Activated naive CD8-positive, alpha-beta T cell treated with anti-CD3 and anti-CD28 coated beads, Interleukin-2, amount 10 ng/mL, durations not matched to agents 7 days and 5 days (primary cell): ENCODE measurements around the gene MAPK8. TPM values are rescaled to one million over a fixed set of nuclear protein-coding genes. Genes with fewer than 3 reads are reported as not detected.

ENCODE experiments used
- total RNA-seq, 2 experiments: library from RNA; stranded (reverse); gene quantifications; one replicate each; pipeline ENCODE4 v1.2.3, GENCODE V29; 2021

Gene MAPK8
- total RNA-seq, 2 experiments from 2014 or later = 32.7 to 34.5 TPM

Other genes starting within 250 kb of the MAPK8 start
- not detected for gene FRMPD2, start 32.0 kb upstream of the MAPK8 start, total RNA-seq